HG02763 (cell line): ENCODE results near the gene MICA.
A peak's percentile ranks its signal among the peaks of the same experiment; 100 is the strongest.
"Not testable (repeated sequence)": the region's sequence is repeated elsewhere in the genome, so short reads cannot be mapped to it uniquely, and the experiment has no call there.

Experiments used
- ATAC-seq: cut with Tn5 transposase; IDR thresholded peaks from one replicate; pipeline ENCODE4 v1.9.1; 2021; ENCODE audit warnings: mild to moderate bottlenecking, moderate library complexity; ENCODE audit not compliant: unreplicated experiment

MICA gene

DNA sequence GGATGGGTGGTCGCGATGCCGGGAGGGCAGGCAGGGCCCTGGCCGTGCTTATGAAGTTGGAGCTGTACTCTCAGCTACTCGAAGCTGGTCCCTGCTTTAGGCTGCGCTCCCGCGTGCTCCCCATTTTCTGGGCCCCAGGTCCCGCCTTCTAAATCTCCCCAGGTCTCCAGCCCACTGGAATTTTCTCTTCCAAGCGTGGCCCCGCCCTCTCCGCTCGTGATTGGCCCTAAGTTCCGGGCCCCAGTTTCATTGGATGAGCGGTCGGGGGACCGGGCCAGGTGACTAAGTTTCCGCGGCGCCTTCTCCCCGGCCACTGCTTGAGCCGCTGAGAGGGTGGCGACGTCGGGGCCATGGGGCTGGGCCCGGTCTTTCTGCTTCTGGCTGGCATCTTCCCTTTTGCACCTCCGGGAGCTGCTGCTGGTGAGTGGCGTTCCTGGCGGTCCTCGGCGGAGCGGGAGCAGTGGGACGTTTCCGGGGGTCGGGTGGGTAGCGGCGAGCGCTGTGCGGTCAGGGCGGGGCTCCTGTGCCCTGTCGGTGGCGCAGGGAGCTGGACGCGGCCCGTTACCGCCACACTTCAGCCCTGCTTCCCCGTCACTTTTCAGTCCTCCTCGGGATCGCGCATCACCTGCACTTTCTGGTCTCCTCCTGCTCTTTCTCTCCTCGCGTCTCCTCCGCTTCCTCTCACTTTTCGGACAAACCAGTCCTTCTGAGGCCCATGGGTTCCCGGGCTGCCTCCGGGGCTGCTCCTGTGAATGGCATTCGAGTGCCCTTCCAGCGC is at the start of gene MICA:
Gene MICA (plus strand): TSS at position 313 of the 778 bp plus-strand sequence. CDS start 38 bp downstream, at position 351.
- peak; percentile 55 for ATAC-seq

DNA sequence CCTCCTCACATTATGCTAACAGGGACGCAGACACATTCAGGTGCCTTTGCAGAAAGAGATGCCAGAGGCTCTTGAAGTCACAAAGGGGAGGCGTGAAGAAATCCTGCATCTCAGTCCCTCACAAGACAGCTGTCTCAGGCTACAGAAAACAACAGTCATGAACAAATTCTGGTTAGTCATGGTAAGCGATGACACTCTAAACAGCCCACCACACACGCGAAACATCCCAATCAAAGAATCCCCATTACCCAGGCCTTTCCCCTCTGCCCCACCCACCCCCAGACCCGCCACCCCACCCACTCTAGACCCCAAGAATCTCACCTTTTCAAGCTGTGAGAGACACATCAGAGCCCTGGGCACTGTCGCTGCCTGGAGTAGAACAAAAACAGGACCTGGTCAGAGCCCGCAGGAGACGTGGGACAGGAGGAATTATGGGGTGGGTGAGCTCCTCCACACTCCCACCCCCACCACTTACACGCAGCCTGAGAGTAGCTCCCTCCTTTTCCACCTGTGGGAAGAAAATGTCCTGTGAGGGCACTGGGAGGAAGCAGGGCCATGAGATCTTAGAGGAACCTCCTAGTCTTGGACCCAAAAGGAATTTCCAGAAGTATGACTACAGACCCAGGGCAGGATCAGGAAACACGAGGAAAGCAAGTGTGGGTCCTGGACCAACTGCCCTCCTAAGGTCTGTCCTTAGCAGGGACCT is 49.1 kb upstream of the MICA start:
- no peak for ATAC-seq

DNA sequence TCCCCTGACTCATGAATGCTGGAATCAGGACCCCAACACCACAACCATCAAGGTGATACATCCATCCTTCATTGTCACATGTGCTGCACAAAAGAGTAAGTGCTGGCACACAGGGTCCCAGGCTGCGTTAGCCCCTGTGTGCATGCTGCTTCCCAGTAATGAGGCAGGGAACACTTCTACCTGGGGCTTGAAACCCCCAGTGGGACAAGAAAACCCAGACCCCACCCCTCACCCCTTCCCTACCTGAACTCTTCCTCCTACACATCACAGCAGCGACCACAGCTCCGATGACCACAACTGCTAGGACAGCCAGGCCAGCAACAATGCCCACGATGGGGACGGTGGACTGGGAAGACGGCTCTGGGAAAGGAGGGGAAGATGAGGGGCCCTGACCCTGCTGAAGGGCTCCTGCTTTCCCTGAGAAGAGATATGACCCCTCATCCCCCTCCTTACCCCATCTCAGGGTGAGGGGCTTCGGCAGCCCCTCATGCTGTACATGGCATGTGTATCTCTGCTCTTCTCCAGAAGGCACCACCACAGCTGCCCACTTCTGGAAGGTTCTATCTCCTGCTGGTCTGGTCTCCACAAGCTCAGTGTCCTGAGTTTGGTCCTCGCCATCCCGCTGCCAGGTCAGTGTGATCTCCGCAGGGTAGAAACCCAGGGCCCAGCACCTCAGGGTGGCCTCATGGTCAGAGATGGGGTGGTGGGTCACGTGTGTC is 48.4 kb upstream of the MICA start:
- no peak for ATAC-seq

DNA sequence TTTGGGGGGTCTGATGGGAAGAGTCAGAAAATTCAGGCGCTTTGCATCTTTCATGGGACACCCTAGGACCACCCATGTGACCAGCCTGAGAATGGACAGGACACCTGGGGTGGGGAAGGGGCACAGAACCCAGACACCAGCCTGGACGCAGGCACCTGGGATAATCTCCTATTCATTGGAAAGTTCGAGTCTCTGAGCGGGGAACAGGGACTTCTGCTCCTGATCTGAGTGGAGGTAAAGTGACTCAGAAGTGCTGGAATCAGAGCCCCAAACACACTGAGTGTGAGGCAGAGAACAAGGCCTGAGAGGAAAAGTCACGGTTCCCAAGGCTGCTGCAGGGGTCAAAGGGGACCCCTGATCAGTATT is 47.8 kb upstream of the MICA start:
- no peak for ATAC-seq

DNA sequence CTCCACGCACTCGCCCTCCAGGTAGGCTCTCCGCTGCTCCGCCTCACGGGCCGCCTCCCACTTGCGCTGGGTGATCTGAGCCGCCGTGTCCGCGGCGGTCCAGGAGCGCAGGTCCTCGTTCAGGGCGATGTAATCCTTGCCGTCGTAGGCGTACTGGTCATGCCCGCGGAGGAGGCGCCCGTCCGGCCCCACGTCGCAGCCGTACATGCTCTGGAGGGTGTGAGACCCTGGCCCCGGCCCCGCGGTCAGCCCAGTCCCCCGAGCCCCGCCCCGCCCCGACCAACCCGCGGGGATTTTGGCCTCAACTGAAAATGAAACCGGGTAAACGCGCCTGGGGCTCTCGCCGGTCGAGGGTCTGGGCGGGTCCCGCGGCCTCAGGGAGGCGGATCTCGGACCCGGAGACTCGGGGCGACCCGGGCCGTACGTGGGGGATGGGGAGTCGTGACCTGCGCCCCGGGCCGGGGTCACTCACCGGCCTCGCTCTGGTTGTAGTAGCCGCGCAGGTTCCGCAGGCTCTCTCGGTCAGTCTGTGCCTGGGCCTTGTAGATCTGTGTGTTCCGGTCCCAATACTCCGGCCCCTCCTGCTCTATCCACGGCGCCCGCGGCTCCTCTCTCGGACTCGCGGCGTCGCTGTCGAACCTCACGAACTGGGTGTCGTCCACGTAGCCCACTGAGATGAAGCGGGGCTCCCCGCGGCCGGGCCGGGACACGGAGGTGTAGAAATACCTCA is 47.0 kb upstream of the MICA start:
- ATAC-seq = peak; percentile 19

DNA sequence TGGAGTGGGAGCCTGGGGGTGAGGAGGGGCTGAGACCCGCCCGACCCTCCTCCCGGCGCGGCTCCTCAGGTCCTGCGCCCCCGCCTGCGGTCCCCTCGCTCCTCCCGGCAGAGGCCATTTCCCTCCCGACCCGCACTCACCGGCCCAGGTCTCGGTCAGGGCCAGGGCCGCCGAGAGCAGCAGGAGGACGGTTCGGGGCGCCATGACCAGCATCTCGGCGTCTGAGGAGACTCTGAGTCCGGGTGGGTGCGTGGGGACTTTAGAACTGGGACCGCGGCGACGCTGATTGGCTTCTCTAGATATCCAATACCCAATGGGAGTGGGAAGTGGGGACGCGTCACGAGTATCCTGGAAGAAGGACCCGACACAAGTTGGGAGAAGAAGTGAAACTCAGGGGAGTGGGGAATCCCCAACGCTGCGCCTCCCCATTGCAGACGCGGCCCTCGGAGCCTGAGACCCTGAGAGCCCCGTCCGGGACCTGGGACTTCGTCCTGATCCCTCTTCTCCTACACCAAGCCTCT is 46.4 kb upstream of the MICA start, which contains the start of gene HLA-B:
Gene HLA-B (minus strand): TSS at position 234 of the 521 bp plus-strand sequence. CDS start 21 bp downstream, at position 213.
- ATAC-seq = peak; percentile 82

DNA sequence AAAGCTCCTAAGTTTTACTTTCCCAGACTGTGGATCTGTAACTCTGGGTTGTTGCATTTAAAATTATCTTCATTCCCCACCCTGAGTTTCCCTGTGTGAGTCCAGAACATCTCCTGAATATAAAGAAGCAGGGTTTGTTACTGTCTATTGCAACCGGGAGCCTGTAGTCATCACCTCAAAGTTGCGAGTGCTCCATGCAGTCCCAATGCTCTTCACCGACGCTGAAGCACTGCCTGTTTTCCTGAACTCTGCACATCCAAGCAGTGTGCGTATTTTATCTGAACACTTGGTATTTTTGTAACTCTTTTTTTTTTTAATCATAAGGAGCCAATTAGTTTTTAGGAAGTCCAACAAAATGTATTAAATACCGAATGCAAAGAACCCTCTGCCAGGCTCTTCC is 45.5 kb upstream of the MICA start:
- no peak for ATAC-seq

DNA sequence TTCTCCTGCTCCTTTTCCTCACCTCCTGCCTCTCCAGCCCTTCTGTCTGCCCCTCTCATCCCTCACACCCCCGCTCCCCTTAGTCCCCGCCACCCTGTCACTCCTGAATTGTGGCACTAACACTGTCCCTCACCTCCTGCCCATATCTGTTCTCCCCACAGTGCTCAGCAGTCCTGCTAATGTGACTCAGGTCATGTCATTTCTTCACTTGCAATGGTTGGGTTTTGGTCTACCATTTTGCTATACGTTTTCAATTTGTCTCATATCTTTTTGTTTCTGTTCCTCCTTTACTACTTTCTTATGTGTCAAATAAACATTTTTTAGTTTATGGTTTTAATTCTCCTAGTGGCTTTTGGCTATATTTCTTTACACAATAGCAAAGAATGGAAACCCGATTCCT is 45.1 kb upstream of the MICA start:
- no peak for ATAC-seq

DNA sequence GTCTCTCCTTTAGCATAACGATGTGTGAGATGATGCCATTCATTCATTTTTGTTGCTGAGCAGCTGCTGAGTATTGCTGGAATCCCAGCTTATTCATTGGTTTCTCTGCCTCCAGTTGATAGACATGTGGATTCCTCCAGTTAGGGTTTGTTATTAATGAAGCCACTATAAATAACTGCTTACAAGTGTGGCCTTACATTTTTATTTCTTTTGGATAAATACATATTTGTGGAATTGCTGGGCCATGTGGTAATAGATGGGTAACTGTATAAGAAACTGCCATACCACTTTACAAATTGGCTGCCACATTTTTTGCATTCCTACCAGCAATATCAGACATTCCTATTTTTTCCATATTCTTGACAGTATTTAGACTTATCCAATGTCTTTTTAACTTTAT is 43.8 kb upstream of the MICA start:
- no peak for ATAC-seq

DNA sequence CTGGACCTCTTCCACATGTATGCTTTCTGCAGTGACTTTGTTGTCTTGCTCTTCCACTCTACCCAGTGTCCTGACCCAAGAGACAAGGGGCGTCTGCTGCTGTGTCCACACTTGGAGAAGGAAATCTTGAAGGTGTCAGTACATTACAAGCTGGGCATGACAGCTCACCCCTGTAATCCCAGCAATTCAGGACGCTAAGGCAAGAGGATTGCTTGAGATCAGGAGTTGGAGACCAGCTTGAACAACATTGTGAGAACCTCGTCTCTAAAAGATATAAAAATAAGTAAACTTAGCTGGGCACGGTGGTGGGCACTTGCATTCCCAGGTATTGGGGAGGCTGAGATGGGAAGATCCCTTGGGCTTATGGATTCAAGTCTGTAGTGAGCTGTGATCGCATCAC is 40.6 kb upstream of the MICA start:
- no peak for ATAC-seq

DNA sequence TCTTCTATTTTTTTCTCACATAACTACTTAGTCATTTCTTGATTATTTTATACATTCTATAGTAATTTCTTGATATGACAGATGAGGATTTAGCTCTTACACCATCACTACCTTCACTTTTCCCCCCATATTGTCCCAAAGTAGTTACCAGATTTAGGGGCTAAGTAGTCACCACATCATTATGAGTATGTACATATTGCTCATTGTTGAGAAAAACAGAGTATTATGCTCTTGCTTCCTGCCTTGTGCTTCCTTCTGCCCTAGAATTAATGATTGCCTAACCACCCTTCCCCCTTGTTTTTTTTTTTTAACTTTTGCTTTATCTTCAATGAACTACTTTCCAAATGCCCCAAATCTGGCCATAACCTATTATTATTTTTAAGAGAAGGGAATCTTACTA is 39.6 kb upstream of the MICA start:
- no peak for ATAC-seq

DNA sequence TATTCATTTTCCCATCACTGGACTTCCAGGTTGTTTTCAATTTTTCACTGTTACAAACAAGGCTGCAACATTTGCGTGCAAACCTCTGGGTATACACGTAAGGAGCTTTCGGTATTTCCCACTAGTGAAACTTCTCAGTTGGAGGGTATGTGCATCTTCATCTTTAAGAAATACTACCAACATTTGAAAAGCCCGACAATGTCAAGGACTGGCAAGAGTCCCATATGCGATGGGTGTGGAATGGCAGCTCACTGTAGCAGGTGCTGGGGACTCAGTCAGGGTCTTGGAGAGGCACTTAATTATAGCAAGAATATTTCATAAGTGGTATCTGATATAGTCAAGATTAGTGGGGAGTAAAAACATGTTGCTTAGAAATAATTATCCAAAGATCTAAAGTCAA is 37.5 kb upstream of the MICA start:
- no peak for ATAC-seq

DNA sequence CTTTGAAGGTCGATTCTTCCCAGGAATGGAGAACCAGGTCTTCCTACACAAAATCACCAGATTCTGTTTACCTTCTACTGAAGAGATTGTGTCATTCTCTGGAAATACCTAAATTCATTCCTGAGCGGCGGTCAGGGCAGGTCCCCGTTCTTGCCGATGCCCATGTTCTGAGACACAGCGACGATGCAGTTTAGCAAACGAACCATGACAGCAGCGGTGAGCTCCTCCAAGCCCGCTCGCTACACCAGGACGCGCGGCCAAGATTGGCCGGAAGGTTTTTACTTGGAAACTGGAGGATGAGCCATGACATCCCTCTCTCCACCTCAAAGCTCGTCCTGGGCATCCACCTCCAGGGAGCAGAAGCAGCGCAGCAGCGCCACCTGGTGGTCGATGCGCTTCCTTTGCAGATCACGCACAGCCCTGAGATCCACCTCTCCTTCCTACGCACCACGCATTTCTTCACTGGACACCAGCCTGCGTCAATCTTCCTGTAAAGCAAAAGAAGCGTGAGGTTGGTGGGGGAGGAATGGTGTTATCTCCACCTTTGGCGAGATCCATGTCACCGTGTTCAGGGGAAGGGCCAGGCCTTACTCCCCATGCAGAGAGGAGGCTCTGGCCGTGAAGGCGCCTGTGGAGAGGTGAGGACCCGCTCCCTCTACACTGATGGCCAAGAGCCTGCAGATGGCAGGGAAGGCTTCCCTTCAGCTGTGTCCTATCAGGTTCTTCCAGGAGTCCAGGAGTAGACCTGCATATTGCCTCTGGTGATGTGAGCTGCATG is 36.5 kb upstream of the MICA start:
- peak; percentile 80 for ATAC-seq

DNA sequence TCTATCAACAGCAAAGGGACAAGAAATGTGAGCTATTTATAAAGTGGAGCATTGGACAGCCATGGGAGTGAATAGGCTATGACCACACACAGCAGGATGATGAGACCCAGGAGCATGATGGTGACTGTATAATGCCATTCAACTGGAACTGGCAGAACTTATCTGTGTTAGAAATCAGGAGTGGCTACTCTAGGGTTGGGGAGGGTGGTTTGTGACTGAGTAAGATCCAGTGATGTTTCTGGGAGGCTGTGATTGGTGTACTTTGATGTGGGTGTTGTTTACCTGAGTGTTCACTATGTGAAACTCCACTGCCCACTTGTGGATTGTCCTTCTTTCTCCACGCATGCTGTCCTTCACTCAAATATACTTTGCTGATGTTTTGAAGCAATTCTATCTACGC is 34.9 kb upstream of the MICA start:
- no peak for ATAC-seq

DNA sequence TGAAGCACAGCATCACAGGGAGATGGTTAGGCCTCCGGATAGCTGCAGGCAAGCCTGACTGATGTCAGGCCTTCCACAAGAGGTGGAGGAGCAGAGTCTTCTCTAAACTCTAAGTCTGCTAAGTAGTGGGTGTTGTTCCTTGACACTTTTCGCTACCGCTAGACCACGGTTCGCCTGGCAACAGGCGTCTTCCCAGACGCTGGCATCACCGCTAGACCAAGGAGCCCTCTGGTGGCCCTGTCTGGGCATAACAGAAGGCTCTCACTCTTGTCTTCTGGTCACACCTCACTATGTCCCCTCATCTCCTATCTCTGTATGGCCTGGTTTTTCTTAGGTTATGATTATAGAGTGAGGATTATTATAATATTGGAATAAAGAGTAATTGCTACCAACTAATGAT is 29.3 kb upstream of the MICA start:
- not testable (repeated sequence) for ATAC-seq

DNA sequence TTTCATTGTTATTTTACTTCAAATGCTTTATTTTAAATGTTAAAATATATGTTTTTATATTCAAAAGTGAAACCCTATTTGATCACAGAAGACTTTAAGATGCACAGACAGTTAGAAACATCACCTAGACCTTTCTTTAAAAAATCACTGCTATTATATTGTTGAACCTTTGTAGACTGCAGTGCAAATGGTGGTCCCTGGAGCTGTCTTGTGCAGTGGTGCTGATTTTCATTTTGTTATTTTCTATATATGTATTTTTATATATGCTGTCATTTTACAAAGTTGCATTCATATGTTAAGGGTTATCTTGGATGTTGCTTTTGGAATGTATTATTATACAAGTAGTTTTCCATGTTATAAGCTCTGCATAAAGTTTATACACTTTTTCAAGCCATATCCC is 27.7 kb upstream of the MICA start:
- ATAC-seq = no peak

DNA sequence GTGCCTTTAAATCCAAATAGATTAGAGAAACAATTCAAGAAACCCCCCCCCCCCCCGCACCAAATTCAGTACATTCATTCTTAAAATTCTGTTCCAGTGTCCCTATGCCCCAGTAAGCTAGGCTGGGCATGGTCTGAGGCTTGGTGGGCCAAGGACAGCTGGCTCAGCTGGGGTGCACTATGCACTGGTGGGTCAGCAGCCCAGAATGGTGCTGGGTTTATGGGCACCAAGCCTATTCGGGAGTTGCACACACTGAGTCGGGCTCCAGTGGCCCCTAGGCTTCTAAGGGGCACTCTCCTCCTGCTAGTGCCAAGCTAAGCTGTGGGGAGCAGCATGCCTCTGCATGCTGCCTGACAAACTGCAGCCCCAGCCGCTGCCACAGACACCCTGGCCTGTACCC is 26.4 kb upstream of the MICA start:
- ATAC-seq = no peak

DNA sequence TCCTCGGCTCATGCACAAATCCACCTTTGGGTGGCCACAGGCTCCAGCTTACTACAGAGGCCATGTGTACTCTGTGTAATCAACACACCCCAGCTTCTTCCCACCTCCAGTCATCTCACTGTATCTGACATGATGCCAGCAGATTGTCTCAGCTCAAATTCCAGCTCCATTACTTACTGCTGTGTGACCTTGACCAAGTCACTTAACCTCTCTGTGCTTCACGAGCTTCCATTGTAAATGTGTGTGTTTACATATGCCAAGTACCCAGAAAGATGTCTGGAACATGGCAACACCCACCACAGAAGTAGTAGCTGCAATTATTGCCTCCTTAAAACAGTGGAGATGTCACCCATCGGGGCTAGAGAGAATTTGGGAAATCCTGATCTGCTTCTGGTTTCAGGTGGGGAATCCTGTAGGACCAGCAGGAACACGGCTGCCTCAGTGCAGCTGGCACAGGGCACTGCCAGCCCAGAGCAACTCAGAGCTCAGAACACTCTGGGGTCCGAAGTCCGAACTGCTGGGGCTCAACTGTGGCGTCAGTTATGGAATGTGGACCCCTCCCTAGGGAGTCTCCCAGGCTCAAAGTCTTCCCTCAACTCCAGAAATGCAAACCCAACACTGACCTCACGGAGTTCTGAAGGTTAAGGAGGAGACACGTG is 25.2 kb upstream of the MICA start:
- no peak for ATAC-seq

DNA sequence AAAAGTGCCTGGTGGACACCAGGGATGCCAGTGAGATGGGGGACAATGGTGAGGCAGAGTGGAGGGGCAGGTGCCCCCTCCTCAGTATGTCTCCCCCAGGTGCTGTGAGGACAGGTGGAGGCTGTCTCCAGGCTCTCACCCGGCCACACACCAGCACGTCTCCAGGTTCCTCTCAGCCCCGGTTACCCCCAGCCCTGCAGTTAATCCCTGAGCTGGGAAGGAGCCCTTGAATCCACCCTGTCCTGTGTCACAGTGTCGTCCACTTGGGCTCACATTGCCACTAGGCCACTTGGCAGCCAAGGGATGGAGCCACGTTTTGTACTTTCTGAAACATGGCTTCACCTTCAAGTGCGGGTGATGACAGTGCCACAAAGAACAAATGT is 24.7 kb upstream of the MICA start:
- no peak for ATAC-seq

DNA sequence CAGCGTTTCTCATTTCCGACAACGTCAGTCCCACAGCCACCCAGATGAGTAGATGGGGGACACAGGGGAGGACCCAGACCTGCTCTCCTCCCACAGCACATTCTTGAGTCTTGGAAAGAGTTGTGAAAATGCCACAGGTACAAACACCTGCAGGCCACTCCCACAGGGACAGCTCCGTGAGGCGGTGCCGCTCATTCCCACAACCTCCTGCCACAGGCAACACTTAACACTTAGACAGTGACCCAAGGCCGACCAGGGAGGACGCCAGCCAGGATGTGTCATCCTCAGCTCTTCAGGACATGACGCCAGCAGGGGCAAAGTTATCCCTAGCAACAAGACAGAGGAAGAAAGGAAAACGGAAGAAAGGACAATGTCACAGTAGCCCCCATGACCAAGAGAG is 23.5 kb upstream of the MICA start:
- ATAC-seq = no peak
